ENCODE data around the gene CDH4. TPM values are rescaled to one million over a fixed set of nuclear protein-coding genes. Genes with fewer than 3 reads are reported as not detected.

CDH4 gene
- total and polyA plus RNA-seq, 2 donors, result 0.04 to 0.42 TPM

- H3K4me1 ChIP-seq (ENCODE audit: insufficient read depth), result no peaks in the 10 kb centered on the region
- no peak for DNase-seq (ENCODE audit: extremely low spot score)
- H3K36me3 ChIP-seq (ENCODE audit: insufficient read depth), result no peaks in the 10 kb centered on the region
- 92% methylated on average over 33 of the region's 33 CpGs for WGBS
- H3K4me3 ChIP-seq (ENCODE audit: low read depth, low read length), result no peak overlapping the region
- no peak overlapping the region for H3K27ac ChIP-seq (ENCODE audit: low read depth)
Observed at GRCh38 chr20:61697666-61698597, 445.9 kb downstream of the CDH4 start.

DNA sequence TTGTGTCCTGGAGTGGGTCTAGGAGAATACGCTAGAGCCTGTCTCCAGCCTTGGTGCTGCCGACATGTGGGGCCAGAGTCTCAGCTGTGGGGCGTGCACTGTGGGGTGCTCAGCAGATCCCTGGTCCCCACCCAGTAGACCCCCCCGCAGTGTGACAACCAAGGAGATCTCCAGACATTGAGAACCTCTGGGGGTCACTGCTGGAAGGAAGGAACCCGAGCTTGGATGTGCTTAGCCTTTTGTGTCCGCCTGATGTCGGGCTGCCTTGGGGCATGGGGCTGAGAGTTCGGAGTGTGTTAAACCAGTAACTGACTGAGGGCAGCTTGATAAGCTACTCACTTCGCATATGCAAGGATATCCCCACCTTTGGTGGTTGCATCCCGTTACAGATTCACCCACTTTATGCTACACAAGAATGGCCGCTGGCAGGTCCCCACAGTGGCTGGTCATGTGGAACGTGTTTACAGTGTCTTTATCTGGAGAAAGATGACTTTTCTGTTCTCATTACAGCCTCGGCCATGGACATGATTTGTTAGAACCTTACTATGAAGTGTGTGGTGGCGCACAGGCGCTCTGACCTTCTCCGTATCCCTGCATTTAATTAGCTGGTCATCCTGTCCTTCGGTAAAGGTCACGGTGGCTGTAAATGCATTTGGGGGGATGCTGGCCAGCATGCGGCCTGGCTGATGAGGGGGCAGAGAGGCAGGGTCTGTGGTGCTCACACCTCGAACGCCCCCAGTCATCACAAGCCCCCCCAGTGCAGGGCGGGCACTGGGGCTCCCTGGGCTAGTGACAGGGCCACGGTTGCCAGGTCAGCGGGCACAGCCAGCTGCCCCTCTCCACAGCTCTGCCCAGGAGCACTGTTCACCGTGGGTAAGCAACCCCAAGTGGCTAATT lies 446.8 kb downstream of the CDH4 start:
- DNase-seq (ENCODE audit: extremely low spot score), result no peak
- Histone ChIP-seq H3K4me3 (ENCODE audit: low read depth, low read length) (no peak overlapping the region), H3K27ac (ENCODE audit: low read depth) (no peak overlapping the region), H3K36me3 (ENCODE audit: insufficient read depth) (no peaks in the 10 kb centered on the region), H3K4me1 (ENCODE audit: insufficient read depth) (no peaks in the 10 kb centered on the region)
- WGBS, result 73% methylated on average over 25 of the region's 25 CpGs

DNA sequence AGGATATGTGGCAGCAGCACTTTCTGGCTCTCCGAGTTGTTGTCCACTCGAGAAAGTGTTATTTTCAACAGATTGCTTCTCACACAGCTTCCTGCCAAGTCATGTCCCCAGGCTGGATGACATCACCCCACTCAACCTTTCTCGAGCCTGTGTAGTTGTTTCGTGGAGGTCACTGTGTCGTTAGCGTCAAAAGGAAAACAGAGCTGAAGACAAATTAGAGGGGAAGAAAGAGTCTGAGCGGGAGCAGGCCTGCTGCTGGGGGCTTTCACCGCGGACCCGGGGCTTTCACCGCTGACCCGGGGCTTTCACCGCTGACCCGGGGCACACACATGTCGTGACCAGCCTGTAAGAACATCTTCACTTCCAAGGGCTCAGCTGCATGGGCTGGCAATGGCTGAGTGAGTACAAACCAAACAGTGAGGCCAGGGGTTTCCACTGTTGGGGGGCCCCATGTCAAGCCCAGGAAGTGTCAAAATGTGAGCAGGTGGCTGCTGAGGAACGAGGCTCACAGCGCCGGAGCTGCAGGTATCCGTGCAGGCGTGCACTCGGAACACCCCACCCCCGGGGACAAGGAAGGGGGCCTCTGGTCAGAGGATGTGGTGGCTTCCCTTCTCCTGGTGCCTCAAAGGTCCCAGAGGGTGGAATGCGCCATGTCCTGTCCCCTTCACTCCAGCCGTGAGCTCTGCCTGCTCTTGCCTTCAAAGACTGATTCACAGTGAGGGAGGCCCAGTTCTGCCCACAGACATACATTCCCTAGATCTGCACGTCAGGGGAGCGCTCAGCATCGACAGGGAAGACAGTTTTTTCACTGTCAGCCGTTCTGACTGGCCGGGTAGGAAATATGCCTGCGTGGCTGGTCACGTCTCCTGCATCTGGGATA lies 447.7 kb downstream of the CDH4 start:
- no peaks in the 10 kb centered on the region for H3K36me3 ChIP-seq (ENCODE audit: insufficient read depth)
- H3K4me3 ChIP-seq (ENCODE audit: low read depth, low read length), result no peak overlapping the region
- no peak for DNase-seq (ENCODE audit: extremely low spot score)
- H3K27ac ChIP-seq (ENCODE audit: low read depth), result no peak overlapping the region
- 67% methylated on average over 31 of the region's 31 CpGs for WGBS
- no peaks in the 10 kb centered on the region for H3K4me1 ChIP-seq (ENCODE audit: insufficient read depth)

DNA sequence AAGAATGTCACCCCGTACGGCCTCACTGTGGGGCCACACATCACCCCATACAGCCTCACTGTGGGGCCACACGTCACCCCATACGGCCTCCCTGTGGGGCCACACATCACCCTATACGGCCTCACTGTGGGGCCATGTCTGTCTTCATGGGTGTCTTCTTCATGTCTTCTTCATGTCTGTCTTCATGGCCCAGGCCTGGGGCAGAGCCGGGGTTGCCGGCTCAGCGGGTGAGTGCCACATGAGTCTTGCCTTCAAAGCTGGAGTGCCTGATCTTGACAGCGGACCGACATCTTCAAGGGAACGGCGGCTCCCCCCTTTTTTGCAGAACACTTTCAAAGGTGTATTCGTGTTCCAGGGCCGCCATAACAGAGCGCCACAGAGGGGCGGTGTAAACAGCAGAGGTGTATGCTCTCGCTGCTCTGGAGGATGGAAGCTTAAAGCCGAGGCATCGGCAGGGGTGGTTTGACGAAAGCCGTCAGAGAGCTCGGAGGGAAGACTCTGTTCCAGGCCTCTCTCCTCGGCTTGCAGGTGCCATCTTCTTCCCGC lies 448.6 kb downstream of the CDH4 start:
- 95% methylated on average over 24 of the region's 24 CpGs for WGBS
- no peaks in the 10 kb centered on the region for H3K4me1 ChIP-seq (ENCODE audit: insufficient read depth)
- no peaks in the 10 kb centered on the region for H3K36me3 ChIP-seq (ENCODE audit: insufficient read depth)
- DNase-seq (ENCODE audit: extremely low spot score), result no peak
- H3K27ac ChIP-seq (ENCODE audit: low read depth), result no peak overlapping the region
- H3K4me3 ChIP-seq (ENCODE audit: low read depth, low read length), result no peak overlapping the region

GRCh38 chr20:61701401-61701800 lies 449.3 kb downstream of the CDH4 start:
- 92% methylated on average over 14 of the region's 14 CpGs for WGBS
- H3K4me3 ChIP-seq (ENCODE audit: low read depth, low read length), result no peak overlapping the region

DNA sequence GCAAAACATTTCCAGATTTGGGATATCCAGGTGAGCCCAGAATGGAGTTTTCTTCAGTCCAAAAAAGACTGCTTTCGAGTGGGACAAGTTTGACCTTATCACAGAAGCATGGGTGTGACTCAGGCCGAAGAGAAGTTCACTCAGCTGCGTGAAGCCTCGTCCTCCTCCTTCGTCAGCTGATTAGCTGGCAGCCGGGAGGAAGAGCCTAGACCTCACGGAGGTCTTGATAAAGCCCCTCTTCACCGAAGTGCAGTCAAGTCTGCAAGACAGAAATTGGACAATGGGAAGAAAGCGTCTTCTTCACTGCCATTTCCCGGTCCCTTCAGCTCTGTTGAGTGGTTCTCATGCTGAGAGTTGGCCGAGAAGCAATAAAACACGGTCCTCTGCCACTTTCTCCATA lies 449.7 kb downstream of the CDH4 start:
- no peak for DNase-seq (ENCODE audit: extremely low spot score)
- Histone ChIP-seq H3K27ac (ENCODE audit: low read depth) (no peak overlapping the region), H3K4me3 (ENCODE audit: low read depth, low read length) (no peak overlapping the region), H3K36me3 (ENCODE audit: insufficient read depth) (no peaks in the 10 kb centered on the region), H3K4me1 (ENCODE audit: insufficient read depth) (no peaks in the 10 kb centered on the region)
- WGBS, result 75% methylated on average over 12 of the region's 12 CpGs

More at GRCh38 chr20:61701401-61701800, 449.3 kb downstream of the CDH4 start:
- DNase-seq (ENCODE audit: extremely low spot score), result no peak
- Histone ChIP-seq H3K27ac (ENCODE audit: low read depth) (no peak overlapping the region), H3K4me1 (ENCODE audit: insufficient read depth) (no peaks in the 10 kb centered on the region), H3K36me3 (ENCODE audit: insufficient read depth) (no peaks in the 10 kb centered on the region)

GRCh38 chr20:61702246-61702645 lies 450.2 kb downstream of the CDH4 start:
- Histone ChIP-seq H3K27ac (ENCODE audit: low read depth) (no peak overlapping the region), H3K4me3 (ENCODE audit: low read depth, low read length) (no peak overlapping the region), H3K4me1 (ENCODE audit: insufficient read depth) (no peaks in the 10 kb centered on the region), H3K36me3 (ENCODE audit: insufficient read depth) (no peaks in the 10 kb centered on the region)
- no peak for DNase-seq (ENCODE audit: extremely low spot score)
- 88% methylated on average over 16 of the region's 16 CpGs for WGBS

DNA sequence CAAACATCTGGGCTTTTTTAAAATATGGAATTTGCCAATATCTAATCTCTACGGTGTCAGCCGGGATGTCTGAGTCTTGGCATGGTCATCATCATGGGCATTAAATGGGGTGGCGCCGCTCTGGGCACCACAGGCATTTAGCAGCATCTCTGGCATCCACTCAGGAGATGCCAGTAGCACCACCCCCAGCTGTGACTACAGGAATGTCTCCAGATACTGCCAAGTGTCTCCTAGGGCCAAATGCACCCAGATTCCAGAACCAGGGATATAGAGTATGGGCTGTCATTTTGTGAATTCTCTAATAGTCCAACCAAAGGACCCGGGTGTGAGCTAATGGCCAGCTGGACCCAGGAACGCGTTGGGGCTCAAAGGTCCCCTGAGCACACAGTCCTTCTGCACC lies 452.6 kb downstream of the CDH4 start:
- no peak overlapping the region for H3K4me3 ChIP-seq (ENCODE audit: low read depth, low read length)
- no peak for DNase-seq (ENCODE audit: extremely low spot score)
- no peaks in the 10 kb centered on the region for H3K36me3 ChIP-seq (ENCODE audit: insufficient read depth)
- H3K27ac ChIP-seq (ENCODE audit: low read depth), result no peak overlapping the region
- H3K4me1 ChIP-seq (ENCODE audit: insufficient read depth), result no peaks in the 10 kb centered on the region
- 85% methylated on average over 7 of the region's 7 CpGs for WGBS

DNA sequence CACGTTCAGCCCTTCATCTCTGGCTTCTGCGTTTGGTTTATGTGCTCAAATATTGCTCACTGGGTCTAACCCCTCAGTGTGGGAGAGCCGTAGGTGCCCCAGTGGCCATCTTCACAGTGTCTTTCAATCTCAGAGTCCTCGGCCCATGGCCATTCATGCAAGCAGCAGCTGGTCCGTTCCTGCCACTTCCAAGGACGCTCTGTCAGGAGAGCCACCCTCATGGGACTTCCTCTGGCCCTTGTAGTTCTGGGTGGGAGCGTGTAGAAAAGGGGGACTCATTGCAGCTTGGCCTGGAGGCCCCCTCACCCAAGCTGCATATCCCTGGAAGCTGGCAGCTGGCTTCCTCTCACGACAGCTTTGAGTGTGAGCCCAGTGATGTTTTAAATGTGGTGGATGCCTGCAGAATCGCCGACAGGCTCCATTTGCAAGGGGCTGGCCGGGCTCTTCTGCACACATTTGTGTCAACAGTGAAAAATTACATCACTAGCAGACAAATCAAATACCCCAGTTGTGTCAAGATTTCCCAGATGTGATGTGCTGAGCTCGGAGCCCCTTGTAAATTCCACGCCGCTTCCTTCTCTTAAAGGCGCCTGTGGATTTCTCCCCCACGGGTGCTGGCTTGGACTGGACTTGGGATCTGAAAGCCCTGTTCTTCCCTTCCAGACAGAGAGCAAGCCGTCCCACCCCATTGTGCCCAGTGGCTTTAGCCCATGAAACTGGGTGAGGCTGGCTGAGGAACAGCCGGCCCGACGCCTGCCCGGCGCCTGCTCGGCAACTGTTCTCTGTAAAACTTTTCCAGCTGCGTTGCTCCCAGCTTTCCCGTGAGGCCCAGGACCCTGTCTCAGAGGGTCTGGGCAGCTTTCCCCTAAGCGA lies 453.6 kb downstream of the CDH4 start:
- no peak overlapping the region for H3K4me3 ChIP-seq (ENCODE audit: low read depth, low read length)
- DNase-seq (ENCODE audit: extremely low spot score), result no peak
- 33% methylated on average over 26 of the region's 26 CpGs for WGBS
- no peak overlapping the region for H3K27ac ChIP-seq (ENCODE audit: low read depth)
- no peaks in the 10 kb centered on the region for H3K4me1 ChIP-seq (ENCODE audit: insufficient read depth)
- H3K36me3 ChIP-seq (ENCODE audit: insufficient read depth), result no peaks in the 10 kb centered on the region

GRCh38 chr20:61706259-61706961 lies 454.3 kb downstream of the CDH4 start:
- H3K4me1 ChIP-seq (ENCODE audit: insufficient read depth), result no peaks in the 10 kb centered on the region
- no peak overlapping the region for H3K27ac ChIP-seq (ENCODE audit: low read depth)
- no peak overlapping the region for H3K4me3 ChIP-seq (ENCODE audit: low read depth, low read length)
- 63% methylated on average over 29 of the region's 29 CpGs for WGBS
- no peaks in the 10 kb centered on the region for H3K36me3 ChIP-seq (ENCODE audit: insufficient read depth)
- no peak for DNase-seq (ENCODE audit: extremely low spot score)

DNA sequence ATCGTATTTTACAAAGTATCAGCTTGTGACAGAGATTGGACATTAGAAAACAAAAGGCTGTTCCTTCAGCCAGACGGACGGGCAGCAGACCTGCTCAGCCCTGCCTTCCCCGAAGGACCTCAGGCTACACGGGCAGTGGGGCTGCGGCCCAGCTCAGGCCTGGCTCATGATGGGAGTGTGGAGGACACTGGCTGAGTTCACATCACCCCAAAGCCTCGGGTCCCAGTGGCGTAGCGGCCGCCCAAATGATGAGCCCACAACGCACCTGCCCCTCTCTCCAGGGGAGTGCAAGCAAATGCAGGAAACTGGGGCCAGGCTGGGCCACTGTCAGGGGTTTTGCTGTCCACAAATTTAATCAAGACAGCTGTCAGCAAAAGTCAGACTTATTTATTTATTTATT lies 456.8 kb downstream of the CDH4 start:
- Histone ChIP-seq H3K4me1 (ENCODE audit: insufficient read depth) (no peaks in the 10 kb centered on the region), H3K4me3 (ENCODE audit: low read depth, low read length) (no peak overlapping the region), H3K36me3 (ENCODE audit: insufficient read depth) (no peaks in the 10 kb centered on the region), H3K27ac (ENCODE audit: low read depth) (no peak overlapping the region)
- 87% methylated on average over 11 of the region's 11 CpGs for WGBS
- no peak for DNase-seq (ENCODE audit: extremely low spot score)

GRCh38 chr20:61710108-61710507 lies 458.0 kb downstream of the CDH4 start:
- H3K27ac ChIP-seq (ENCODE audit: low read depth), result no peak overlapping the region
- WGBS, result 74% methylated on average over 8 of the region's 8 CpGs
- DNase-seq (ENCODE audit: extremely low spot score), result no peak
- no peak overlapping the region for H3K4me3 ChIP-seq (ENCODE audit: low read depth, low read length)
- no peaks in the 10 kb centered on the region for H3K4me1 ChIP-seq (ENCODE audit: insufficient read depth)
- no peaks in the 10 kb centered on the region for H3K36me3 ChIP-seq (ENCODE audit: insufficient read depth)

All from urinary bladder (tissue), 4 donors.